ENCODE results near the gene TOM1.
"Not testable (repeated sequence)": the region's sequence is repeated elsewhere in the genome, so short reads cannot be mapped to it uniquely, and the experiment has no call there.

Gene TOM1

GRCh38 chr22:35357883-35358621 lies 58.4 kb downstream of the TOM1 start:
- H3K27ac ChIP-seq, result peak overlapping the region in 1 of 11 experiments; percentile 3; a peak in 1 of 22 replicates
- H3K4me1 ChIP-seq, result peaks cover 25 to 78% (median 64%) of the 10 kb centered on the region in 10 experiments
- no peaks in the 10 kb centered on the region for H3K9me3 ChIP-seq (replicated peaks in 1 of 11)
- no peak for TF ChIP-seq Cebpa-rat (IDR thresholded peaks at IDR 0.05)
- no peaks in the 10 kb centered on the region for H4K20me1 ChIP-seq
- H3K9ac ChIP-seq, result no peak overlapping the region
- no peaks in the 10 kb centered on the region for H3K27me3 ChIP-seq
- no peaks in the 10 kb centered on the region for H3K36me3 ChIP-seq
- H3K4me3 ChIP-seq, result no peak overlapping the region
- peak overlapping the region in 4 of 11 experiments; percentile 6 to 93 (median 52); a peak in 5 of 22 replicates for H3K4me2 ChIP-seq

GRCh38 chr22:35359380-35360065 lies 59.8 kb downstream of the TOM1 start:
- Histone ChIP-seq H3K4me1 (peaks cover 19 to 78% (median 64%) of the 10 kb centered on the region in 10 experiments), H3K9me3 (replicated peaks in 1 of 11) (no peaks in the 10 kb centered on the region), H3K36me3 (no peaks in the 10 kb centered on the region), H3K9ac (no peak overlapping the region), H4K20me1 (no peaks in the 10 kb centered on the region), H3K4me2 (peak overlapping the region in 3 of 11 experiments; percentile 5 to 21 (median 18); a peak in 2 of 22 replicates), H3K27ac (peak overlapping the region in 2 of 11 experiments; percentile 3 to 25; a peak in 2 of 22 replicates), H3K27me3 (no peaks in the 10 kb centered on the region), H3K4me3 (no peak overlapping the region)
- no peak for TF ChIP-seq Cebpa-rat (IDR thresholded peaks at IDR 0.05)

GRCh38 chr22:35361001-35361558 lies 61.4 kb downstream of the TOM1 start:
- Histone ChIP-seq H3K36me3 (no peaks in the 10 kb centered on the region), H3K4me2 (no peak overlapping the region), H3K27me3 (no peaks in the 10 kb centered on the region), H3K4me3 (no peak overlapping the region), H3K9me3 (replicated peaks in 1 of 11) (no peaks in the 10 kb centered on the region), H3K4me1 (peaks cover 19 to 76% (median 51%) of the 10 kb centered on the region in 10 experiments), H4K20me1 (no peaks in the 10 kb centered on the region), H3K27ac (no peak overlapping the region), H3K9ac (no peak overlapping the region)
- TF ChIP-seq Cebpa-rat (IDR thresholded peaks at IDR 0.05), result no peak

GRCh38 chr22:35363566-35364086 lies 63.9 kb downstream of the TOM1 start:
- H3K9ac ChIP-seq, result peak overlapping the region in 4 of 11 experiments; percentile 24 to 42 (median 36); a peak in 3 of 22 replicates
- no peaks in the 10 kb centered on the region for H3K27me3 ChIP-seq
- H3K4me1 ChIP-seq, result peaks cover 38 to 78% (median 55%) of the 10 kb centered on the region in 10 experiments
- H3K36me3 ChIP-seq, result no peaks in the 10 kb centered on the region
- no peaks in the 10 kb centered on the region for H3K9me3 ChIP-seq (replicated peaks in 1 of 11)
- TF ChIP-seq Cebpa-rat (IDR thresholded peaks at IDR 0.05), result no peak
- no peak overlapping the region for H3K4me3 ChIP-seq
- peak overlapping the region; percentile 31 to 77 (median 53) for H3K4me2 ChIP-seq
- H4K20me1 ChIP-seq, result no peaks in the 10 kb centered on the region
- H3K27ac ChIP-seq, result peak overlapping the region in 10 of 11 experiments; percentile 5 to 68 (median 58); a peak in 18 of 22 replicates

GRCh38 chr22:35364230-35364629 lies 64.5 kb downstream of the TOM1 start:
- H3K9me3 ChIP-seq (replicated peaks in 1 of 11); H3K36me3 ChIP-seq; H3K4me3 ChIP-seq; H4K20me1 ChIP-seq; H3K27me3 ChIP-seq: not testable (repeated sequence)
- Histone ChIP-seq H3K27ac (peak overlapping the region in 9 of 11 experiments; percentile 5 to 68 (median 56); a peak in 16 of 22 replicates), H3K4me2 (peak overlapping the region in 8 of 11 experiments; percentile 19 to 77 (median 54); a peak in 15 of 22 replicates), H3K4me1 (peaks cover 44 to 81% (median 61%) of the 10 kb centered on the region in 10 experiments), H3K9ac (peak overlapping the region in 3 of 11 experiments; percentile 24 to 41 (median 40); a peak in 2 of 22 replicates)

GRCh38 chr22:35367331-35367886 lies 67.7 kb downstream of the TOM1 start:
- peak overlapping the region in 7 of 11 experiments; percentile 32 to 73 (median 51); a peak in 12 of 22 replicates for H3K27ac ChIP-seq
- H3K36me3 ChIP-seq, result no peaks in the 10 kb centered on the region
- H3K9ac ChIP-seq, result peak overlapping the region in 5 of 11 experiments; percentile 24 to 47 (median 35); a peak in 8 of 22 replicates
- no peak overlapping the region for H3K4me3 ChIP-seq
- no peaks in the 10 kb centered on the region for H4K20me1 ChIP-seq
- no peak for TF ChIP-seq Cebpa-rat (IDR thresholded peaks at IDR 0.05)
- no peaks in the 10 kb centered on the region for H3K27me3 ChIP-seq
- H3K9me3 ChIP-seq (replicated peaks in 1 of 11), result no peaks in the 10 kb centered on the region
- peaks cover 55 to 96% (median 79%) of the 10 kb centered on the region in 10 experiments for H3K4me1 ChIP-seq
- H3K4me2 ChIP-seq, result peak overlapping the region; percentile 33 to 90 (median 71)

- Histone ChIP-seq H3K4me3 (no peak overlapping the region), H3K27me3 (no peaks in the 10 kb centered on the region), H3K36me3 (no peaks in the 10 kb centered on the region), H3K4me2 (peak overlapping the region; percentile 33 to 90 (median 71); a peak in 21 of 22 replicates), H4K20me1 (no peaks in the 10 kb centered on the region), H3K9me3 (replicated peaks in 1 of 11) (no peaks in the 10 kb centered on the region), H3K9ac (no peak overlapping the region), H3K4me1 (peaks cover 47 to 96% (median 79%) of the 10 kb centered on the region in 10 experiments), H3K27ac (peak overlapping the region in 4 of 11 experiments; percentile 51 to 73 (median 67); a peak in 5 of 22 replicates)
- TF ChIP-seq Cebpa-rat (IDR thresholded peaks at IDR 0.05), result no peak
These were observed 68.7 kb downstream of the TOM1 start for GRCh38 chr22:35368386-35368785.

- Histone ChIP-seq H3K9me3 (replicated peaks in 1 of 11) (no peaks in the 10 kb centered on the region), H3K27ac (peak overlapping the region in 8 of 11 experiments; percentile 5 to 78 (median 55); a peak in 12 of 22 replicates), H3K4me3 (no peak overlapping the region), H3K27me3 (no peaks in the 10 kb centered on the region), H4K20me1 (no peaks in the 10 kb centered on the region), H3K36me3 (no peaks in the 10 kb centered on the region), H3K9ac (peak overlapping the region in 3 of 11 experiments; percentile 5 to 16 (median 10); a peak in 1 of 22 replicates), H3K4me2 (peak overlapping the region; percentile 33 to 90 (median 62); a peak in 20 of 22 replicates), H3K4me1 (peaks cover 43 to 96% (median 84%) of the 10 kb centered on the region in 10 experiments)
- no peak for TF ChIP-seq Cebpa-rat (IDR thresholded peaks at IDR 0.05)
These were observed 70.3 kb downstream of the TOM1 start for GRCh38 chr22:35369996-35370395.

Measured in BLaER1 treated with 17β-estradiol and CSF1 and Interleukin-3, amounts not matched to agents 10 nM and 100 nM (cell line).